Left ventricle myocardium inferior (tissue), 1 donor: ENCODE data around the gene SMIM10. TPM values are rescaled to one million over a fixed set of nuclear protein-coding genes. Genes with fewer than 3 reads are reported as not detected.

Source experiments
- DNase-seq: peaks from one replicate; pipeline ENCODE4 v3.0.0-alpha.2; 2020
- H3K27ac ChIP-seq: fragments of 200-600 bp; replicated peaks from 2 replicates; pipeline ENCODE4 v1.8.0; 2021
- H3K27me3 ChIP-seq: fragments of 200-600 bp; 2 replicates; pipeline ENCODE4 v1.8.0; 2021; ENCODE audit warnings: low read depth
- H3K36me3 ChIP-seq: fragments of 200-600 bp; 2 replicates; pipeline ENCODE4 v1.8.0; 2021
- H3K4me1 ChIP-seq: fragments of 200-600 bp; 2 replicates; pipeline ENCODE4 v1.8.0; 2021
- H3K4me3 ChIP-seq: fragments of 200-600 bp; 2 replicates; pipeline ENCODE4 v1.8.0; 2021; ENCODE audit warnings: mild to moderate bottlenecking, moderate library complexity
- H3K9me3 ChIP-seq: fragments of 200-600 bp; replicated peaks from 2 replicates; pipeline ENCODE4 v1.8.0; 2021
- intact Hi-C: fragments of 100-400 bp; cut with micrococcal nuclease; formaldehyde crosslinking; loops from one replicate; pipeline ENCODE4 v1.11.0; 2022
- total RNA-seq: library from RNA; stranded (reverse); fragmentation: NEBNext Ultra II Directional; extraction: Animal tissue kit (Norgen Biotek cat#: 25700); gene quantifications from one replicate; pipeline ENCODE4 v1.2.1, GENCODE V29; 2021
- TF ChIP-seq, protein P1 (sequence below): fragments of 200-600 bp; IDR thresholded peaks from 2 replicates; pipeline ENCODE4 v1.8.0; 2021; ENCODE audit warnings: antibody characterized with exemption, mild to moderate bottlenecking, borderline replicate concordance
- donor health status: DM: no; HTN: yes; CAD: no; lungs with severe emphysema.

The SMIM10 gene
- total RNA-seq, 1 donor from 2014 or later = 4.9 TPM

DNA sequence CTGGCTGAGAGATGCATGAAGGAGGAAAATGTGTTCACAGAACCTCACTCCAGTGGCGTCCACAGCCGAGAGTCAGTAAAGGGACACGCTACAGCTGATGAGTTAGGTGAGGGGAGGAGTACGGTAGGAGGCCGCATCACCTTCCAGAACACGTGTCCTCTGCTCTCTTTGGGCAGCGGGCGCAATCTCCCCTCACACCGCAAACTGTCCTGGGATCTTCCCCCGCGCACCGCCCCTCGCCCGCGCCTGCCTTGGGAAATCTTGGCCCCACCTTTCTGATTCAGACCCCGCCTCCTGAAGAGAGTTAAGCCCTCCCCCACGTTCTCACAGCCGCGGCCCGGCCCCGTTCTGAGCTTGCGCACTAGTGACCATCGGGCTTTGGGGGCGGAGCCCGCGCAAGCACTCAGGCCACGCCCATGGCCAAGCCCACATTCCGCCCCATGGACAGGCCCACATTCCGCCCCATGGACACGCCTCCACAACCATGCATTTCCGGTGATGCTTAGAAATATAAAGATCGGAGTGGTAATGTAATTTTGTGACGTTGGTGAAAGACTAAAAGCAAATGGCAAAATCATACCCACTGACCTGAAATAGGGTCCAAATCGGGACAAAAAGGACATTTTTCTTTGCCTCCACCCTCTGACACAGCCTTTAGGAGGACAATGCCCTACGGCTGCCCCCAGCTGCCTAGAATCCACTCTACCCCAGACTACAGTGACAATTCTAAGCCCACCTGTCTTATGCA, 13.3 kb downstream of the SMIM10 start:
- H3K9me3 ChIP-seq = no peaks in the 10 kb centered on the region
- peak overlapping the region; percentile 55 for H3K27ac ChIP-seq
- peaks cover 4% of the 10 kb centered on the region for H3K4me1 ChIP-seq
- TF ChIP-seq, protein P1, sequence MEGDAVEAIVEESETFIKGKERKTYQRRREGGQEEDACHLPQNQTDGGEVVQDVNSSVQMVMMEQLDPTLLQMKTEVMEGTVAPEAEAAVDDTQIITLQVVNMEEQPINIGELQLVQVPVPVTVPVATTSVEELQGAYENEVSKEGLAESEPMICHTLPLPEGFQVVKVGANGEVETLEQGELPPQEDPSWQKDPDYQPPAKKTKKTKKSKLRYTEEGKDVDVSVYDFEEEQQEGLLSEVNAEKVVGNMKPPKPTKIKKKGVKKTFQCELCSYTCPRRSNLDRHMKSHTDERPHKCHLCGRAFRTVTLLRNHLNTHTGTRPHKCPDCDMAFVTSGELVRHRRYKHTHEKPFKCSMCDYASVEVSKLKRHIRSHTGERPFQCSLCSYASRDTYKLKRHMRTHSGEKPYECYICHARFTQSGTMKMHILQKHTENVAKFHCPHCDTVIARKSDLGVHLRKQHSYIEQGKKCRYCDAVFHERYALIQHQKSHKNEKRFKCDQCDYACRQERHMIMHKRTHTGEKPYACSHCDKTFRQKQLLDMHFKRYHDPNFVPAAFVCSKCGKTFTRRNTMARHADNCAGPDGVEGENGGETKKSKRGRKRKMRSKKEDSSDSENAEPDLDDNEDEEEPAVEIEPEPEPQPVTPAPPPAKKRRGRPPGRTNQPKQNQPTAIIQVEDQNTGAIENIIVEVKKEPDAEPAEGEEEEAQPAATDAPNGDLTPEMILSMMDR = no peak
- no peaks in the 10 kb centered on the region for H3K36me3 ChIP-seq
- no peaks in the 10 kb centered on the region for H3K27me3 ChIP-seq
- peak overlapping the region; percentile 66 for H3K4me3 ChIP-seq
- intact Hi-C loops = no loop called here
- peak; percentile 88 for DNase-seq

DNA sequence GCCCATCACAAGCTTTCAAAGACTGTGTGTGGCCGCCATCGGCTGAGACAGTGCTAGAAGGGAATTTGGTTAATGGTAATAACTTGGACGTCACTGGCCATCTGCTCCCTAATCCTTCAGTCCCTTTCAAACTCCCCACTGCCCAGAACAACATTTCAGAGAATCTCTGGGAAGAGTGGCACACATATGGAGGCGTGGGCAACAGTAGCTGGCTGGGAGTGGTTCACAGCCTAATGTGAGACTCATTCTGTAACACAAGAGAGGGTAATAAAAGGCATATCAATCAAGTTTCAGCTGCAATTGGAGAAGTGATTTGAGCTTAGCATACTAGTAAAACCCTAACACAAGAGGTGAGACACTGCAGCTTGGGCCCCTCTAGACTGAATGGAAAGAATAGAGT, 15.4 kb downstream of the SMIM10 start:
- TF ChIP-seq, protein P1 = no peak
- H3K27me3 ChIP-seq = no peaks in the 10 kb centered on the region
- no peak overlapping the region for H3K4me3 ChIP-seq
- intact Hi-C loops = no loop called here
- no peak for DNase-seq
- no peaks in the 10 kb centered on the region for H3K4me1 ChIP-seq
- H3K9me3 ChIP-seq = no peaks in the 10 kb centered on the region
- no peak overlapping the region for H3K27ac ChIP-seq
- no peaks in the 10 kb centered on the region for H3K36me3 ChIP-seq

DNA sequence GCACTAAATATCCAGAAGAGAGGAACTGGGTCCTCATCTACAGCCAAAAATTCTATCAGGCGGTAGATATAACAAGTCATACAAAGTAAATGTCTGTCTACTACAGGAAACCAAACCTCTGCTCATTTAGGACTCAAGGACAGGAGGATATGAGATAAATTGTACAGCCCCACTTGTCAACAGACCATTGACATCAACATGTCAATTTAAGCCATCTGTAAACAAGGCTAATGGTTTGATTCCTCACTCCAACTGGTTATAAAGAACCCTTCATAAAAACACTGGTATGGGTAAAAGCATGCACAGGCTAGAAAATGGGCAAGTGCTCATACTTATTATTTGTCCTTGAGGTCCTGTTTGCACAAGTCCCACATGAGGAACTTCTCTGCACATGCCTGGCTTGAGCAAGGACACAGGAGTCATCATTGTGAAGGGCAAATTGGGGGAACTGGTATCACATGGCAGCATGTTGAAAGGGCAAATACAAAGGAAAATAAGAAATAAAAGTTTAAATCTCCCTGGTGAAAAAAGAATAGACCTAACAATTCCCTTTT, 18.3 kb downstream of the SMIM10 start:
- TF ChIP-seq, protein P1 = no peak
- DNase-seq = no peak
- intact Hi-C loops = no loop called here
- H3K27ac ChIP-seq = no peak overlapping the region
- no peaks in the 10 kb centered on the region for H3K36me3 ChIP-seq
- no peaks in the 10 kb centered on the region for H3K4me1 ChIP-seq
- no peak overlapping the region for H3K4me3 ChIP-seq
- H3K27me3 ChIP-seq = no peaks in the 10 kb centered on the region
- no peaks in the 10 kb centered on the region for H3K9me3 ChIP-seq

DNA sequence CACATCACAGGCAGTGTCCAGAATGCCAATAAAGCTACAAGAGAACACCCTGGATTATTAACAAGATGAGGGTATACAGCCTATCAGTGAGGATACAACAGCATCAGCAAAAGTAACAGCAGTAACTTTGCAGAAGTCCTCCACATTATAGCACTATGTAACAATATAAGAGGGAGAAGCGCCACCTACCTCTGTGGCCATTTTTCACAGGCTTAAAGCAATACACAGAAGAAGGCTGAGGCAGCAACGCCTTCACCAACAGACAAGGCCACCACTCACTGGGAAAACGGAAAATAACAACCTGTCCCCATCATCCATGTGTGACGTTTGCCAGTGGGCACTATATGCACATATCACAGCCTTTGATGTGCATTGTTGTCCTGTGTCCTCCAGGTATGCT, 19.0 kb downstream of the SMIM10 start:
- no peak overlapping the region for H3K4me3 ChIP-seq
- DNase-seq = no peak
- no peaks in the 10 kb centered on the region for H3K4me1 ChIP-seq
- TF ChIP-seq, protein P1 = no peak
- no peaks in the 10 kb centered on the region for H3K36me3 ChIP-seq
- no peaks in the 10 kb centered on the region for H3K9me3 ChIP-seq
- no peak overlapping the region for H3K27ac ChIP-seq
- intact Hi-C loops = no loop called here
- no peaks in the 10 kb centered on the region for H3K27me3 ChIP-seq

DNA sequence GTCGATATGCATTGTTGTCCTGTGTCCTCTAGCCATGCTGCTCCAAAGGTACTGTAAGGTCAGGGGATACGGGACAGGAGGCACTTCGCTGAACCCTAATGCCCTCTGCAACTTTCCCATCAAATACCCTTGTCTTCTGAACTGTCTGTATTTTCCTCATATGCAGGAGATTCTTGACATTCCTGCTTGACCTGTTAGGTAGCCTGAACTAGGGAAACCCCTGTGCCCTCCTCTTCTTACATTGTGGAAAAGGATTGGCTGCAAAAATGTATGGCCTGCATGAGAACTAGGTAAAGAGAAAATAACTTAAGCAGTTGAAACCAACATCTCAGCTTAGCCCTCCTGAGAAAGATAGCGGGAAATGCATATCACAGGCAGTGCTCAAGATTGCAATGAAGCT, 20.1 kb downstream of the SMIM10 start:
- H3K27ac ChIP-seq = no peak overlapping the region
- H3K4me1 ChIP-seq = no peaks in the 10 kb centered on the region
- DNase-seq = no peak
- no peaks in the 10 kb centered on the region for H3K27me3 ChIP-seq
- H3K9me3 ChIP-seq = no peaks in the 10 kb centered on the region
- intact Hi-C loops = no loop called here
- H3K4me3 ChIP-seq = no peak overlapping the region
- no peaks in the 10 kb centered on the region for H3K36me3 ChIP-seq
- TF ChIP-seq, protein P1 = no peak
